GM21723 (cell line): ENCODE measurements around the gene ADD1.
A peak's percentile ranks its signal among the peaks of the same experiment; 100 is the strongest.

Experiments
- ATAC-seq: cut with Tn5 transposase; IDR thresholded peaks from one replicate; pipeline ENCODE4 v1.9.1; 2021; ENCODE audit warnings: mild to moderate bottlenecking, moderate library complexity; ENCODE audit not compliant: unreplicated experiment

The ADD1 gene

DNA sequence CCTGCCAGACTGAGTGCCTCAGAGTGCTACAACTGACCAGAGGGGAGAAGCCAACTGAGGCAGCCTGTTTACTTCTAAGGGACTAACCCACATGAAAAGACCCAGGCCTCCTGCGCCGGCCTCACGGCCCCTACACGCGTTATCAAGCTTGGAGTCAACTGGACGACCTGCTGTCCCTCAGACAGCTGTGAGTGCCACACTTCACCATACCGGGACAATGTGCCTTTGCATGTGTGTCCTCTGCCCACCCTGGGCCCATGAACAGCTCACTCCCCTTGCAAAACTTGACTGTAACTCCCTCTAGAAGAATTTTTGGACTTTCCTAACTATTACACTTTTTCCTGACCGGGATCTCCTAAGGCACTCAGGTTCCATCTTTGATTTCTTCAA is 117.8 kb downstream of the ADD1 start:
- no peak for ATAC-seq

DNA sequence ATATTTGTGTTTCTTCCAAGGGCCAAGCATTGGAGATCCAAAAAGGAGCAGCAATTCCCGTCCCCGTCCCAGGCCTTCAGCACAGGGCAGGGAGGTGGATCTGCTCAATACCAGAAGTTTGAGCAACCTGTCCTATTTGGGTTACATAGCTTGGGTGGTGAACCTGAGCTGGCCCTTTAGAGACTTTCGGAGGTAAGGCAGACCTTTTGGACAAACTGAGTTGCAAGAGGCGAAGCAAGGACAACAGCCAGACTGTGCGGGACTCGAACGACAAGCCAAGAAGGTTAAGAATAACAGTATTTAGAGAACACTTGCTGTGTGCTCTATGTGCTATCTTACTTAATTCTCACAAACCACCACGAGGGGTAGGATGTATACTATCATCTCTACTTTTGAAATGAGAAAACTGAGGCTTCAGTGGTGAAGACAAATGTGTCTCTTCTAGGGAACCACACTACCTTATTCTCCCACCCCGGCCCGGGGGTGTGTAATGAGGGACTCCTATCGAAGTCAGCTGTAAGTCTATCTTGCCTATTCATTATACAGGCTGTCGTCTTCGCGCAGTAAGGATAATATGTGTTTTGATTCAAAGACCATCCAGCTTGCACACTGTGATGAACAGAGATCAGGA is 118.3 kb downstream of the ADD1 start:
- ATAC-seq: peak; percentile 22

DNA sequence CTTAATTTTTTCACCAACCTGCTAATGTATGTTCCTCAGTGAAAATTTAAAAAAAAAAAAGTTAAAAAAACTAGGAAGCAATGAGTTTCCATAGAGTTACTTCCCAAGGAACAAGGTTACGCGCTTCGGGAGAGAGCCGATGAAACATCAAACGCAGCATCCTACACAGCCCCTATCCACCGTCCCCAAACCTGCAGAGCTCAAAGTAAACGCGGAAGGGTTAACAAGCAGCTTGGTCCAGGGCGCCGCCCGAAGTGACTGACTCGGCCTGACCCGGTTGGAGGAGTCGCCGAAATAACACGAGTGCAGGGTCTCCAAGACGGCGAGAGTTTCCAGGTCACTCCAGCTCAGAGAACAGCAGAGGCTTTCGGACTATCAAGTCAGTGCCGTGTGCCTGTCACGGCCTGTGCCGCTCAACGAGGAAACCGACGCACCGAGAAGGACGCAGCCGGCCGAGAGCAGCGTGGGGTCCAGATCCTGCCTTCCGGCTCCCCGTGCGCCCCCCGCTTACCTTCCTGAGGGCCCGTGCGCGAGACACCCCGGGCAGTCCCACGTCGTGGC is 119.0 kb downstream of the ADD1 start:
- ATAC-seq: peak; percentile 36

DNA sequence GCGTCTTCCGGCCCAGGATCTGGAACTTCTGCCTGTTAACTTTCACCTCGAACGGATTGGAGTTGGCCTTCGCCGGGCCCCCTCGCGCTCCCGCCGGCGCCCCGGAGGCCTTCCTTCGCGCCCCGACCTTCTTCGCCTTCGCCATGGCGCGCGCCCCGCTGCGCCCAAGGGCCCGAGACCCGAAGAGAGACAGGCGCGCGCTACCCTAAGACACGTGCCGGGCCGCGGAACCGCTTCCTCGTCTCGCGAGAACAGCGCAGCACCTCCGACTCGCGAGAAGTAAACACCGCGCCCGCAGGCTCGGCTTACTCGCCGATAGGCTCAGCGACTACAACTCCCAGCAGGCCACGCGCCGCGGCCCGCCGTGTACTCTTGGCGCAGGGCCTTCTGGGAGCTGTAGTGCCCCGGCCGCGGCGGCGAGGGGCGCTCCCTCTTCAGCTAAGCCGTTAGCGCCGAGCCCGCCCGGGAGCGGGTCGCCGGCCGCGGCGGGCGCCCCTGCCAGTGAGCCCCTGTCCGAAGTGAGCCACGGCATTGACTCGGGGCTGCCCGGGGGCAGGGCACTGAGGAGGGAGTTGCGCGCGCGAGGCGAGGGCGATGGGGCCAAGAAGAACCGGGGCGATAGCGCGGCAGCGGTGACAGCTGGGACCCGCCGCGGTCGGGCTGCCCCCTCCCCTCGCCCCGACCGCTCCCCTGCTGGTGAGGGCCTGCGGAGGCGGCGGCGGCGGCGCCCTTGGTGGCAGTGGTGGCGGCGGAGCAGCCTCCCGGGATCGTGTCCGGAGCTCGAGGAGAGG is 119.7 kb downstream of the ADD1 start, which contains the start of the genes GRK4 and NOP14:
Gene GRK4, plus strand, starts transcription at position 397 of the 791 bp plus-strand sequence. CDS start 500 bp downstream, outside the sequence.
Gene NOP14, minus strand, starts transcription at position 232 of the 791 bp plus-strand sequence. Its CDS starts 87 bp downstream, at position 145.
- peak; percentile 89 for ATAC-seq

- peak; percentile 37 for ATAC-seq
Observed at GRCh38 chr4:2963966-2964471, 120.4 kb downstream of the ADD1 start.

DNA sequence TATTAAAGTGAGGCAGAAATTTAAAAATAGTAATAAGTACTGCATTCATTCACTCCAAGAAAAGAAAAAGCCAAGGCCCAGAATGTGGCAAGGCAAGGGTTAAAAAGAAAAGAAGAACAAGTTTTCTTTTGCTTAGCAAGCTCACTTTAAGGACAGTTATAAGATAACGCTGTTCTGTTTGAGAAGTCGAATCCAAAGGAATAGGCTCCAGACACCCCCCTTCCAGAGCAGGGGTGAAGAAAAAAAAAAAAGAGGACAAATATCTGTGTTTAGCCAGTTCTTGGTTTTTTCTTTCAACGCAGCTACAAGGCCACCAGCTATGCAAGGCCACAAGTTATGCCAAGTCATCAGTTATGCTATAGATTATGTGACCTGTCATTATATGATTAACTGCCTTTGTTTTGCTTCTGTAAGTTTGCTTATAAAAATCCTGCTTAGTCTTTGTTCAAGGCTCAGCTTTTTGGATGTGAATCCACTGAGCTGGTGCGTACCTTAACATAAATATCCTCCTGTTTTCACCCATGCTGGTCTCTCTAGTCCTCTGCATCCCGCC is 121.1 kb downstream of the ADD1 start:
- ATAC-seq: no peak

DNA sequence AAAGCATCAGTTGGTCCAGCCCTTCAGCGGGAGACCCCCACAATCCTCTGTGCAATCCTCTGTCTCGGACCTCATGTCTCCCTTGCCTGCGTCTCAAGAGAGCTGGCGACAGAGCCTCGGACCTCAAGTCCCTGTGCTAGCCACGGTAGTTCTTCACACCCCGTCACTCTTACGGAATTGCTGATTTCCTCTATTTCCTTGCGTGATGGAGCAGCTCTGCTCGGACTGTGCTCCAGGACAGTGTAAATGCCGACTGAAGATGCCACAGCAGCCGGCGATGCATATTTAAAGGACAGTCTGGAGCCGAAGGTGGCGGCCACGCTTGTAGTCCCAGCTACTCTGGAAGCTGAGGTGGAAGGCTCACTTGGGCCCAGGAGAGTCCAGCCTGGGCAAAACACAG is 121.6 kb downstream of the ADD1 start:
- ATAC-seq: no peak

DNA sequence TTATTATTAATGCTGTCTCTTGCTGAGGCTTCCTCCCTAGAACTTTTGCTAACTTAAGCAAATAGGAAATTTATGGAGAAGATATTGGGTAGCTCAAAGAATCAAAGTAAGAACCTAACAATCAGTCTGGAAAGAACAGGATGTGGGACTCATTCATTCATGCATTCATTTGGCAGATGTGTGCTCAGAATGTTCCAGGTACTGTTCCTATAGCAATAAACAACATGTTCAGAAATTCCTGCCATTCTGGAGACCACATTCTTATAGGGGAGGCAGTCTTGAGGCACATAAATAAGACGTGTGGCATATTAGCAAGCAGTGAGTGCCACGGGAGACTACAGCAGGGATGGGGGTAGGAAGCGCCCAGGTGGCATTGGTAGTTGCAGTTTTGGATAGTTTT is 124.7 kb downstream of the ADD1 start:
- no peak for ATAC-seq

GRCh38 chr4:2971275-2971674 is 127.6 kb downstream of the ADD1 start:
- no peak for ATAC-seq

DNA sequence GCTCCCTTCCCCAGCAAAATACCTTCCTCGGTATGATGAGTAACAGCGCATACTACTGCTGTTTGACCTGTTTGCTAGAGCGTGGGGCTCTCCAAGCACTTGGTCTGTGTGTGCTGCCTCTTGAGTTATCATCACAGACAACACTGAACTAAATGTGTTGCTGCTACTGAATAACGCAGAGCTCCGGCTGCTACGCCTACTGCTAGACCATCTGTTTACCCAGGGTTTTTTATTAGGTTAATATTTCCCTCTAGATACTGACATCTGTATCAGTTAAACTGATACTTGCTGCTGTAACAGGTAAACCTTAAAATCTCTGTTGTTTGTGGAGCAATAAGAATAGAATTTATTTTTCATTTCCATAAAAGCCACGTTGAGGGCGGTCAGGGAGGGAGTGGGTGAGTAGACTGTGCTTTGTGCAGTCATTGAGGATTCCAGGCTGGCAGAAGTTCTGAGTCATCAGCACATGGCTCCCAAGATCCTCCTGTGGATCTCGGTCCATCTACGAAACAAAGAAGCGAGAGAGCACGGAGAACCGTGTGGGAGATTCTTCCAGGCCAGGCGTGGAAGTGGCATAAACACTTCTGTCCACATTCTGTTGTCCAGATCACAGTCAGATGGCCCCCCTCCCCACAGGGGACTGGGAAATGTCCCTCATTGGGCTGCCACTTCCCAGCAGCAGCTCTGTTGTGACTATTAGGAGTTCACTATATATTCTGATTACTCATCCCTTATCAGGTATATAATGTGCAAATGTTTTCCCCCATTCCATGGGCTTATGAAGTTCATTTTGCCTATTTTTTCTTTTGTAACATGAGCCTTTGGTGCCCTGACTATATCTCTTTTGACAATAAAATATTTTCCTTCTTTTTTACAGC is 133.8 kb downstream of the ADD1 start:
- ATAC-seq: no peak
